ENCODE results near the gene DPEP2. TPM values are rescaled to one million over a fixed set of nuclear protein-coding genes. Genes with fewer than 3 reads are reported as not detected.

The DPEP2 gene
- total and polyA plus RNA-seq, 2 of the 13 experiments (the other 11 are each of a cell fraction or from before 2014, with no cell fraction given) = 0.18 TPM; not detected in 1

DNA sequence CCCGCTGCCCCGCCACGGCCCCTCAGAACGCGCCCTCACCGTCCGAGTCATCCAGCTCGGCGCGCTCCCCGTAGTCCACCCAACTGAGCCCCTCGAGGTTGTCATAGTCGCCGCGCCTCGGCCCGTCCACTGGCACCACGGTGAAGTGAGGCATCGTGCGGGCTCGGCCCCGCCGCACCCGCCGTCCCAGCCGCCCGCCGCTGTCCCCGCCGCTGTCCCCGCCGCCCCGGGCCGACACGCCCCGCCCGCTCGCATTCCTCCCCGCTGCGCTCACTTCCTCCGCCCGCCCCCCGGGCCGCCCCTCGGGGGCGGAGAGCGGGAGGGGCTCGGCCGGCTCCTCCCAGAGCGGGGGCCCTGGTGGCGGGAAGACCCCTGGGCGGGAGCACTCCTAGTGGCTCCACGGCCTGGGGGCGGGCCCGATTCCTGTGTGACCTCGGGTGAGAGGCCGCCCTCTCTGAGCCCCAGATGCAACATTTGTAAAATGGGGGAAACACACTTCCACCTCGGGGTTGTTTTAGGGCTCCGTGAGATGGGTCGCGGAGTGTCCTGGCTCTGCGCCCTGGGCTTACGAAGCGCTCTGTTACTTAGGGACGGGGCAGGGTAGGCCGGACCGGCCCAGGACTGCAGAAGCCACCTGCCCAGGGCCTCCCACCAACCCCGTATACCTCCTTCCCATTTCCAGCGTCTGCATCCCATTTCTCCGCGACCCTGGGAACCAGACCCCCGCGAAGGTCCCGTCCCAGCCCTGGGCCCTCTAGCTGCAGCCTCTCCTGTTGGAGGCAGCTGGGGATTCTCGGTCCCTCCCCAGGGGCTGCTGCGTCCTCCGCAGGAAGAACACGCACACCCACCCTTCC is 30.7 kb downstream of the DPEP2 start, which contains the start of gene SLC12A4 (continued):
- TF ChIP-seq HCFC1 (IDR thresholded peaks at IDR 0.05; ENCODE audit: low read depth, low read length) (peak; percentile 5; the same call in 1 of the 2 replicates), ZNF747 (CRISPR knock-in tag; IDR thresholded peaks at IDR 0.05; ENCODE audit: borderline replicate concordance) (peak; percentile 38; the same call in 1 of the 2 replicates), ZBTB42 (CRISPR knock-in tag; IDR thresholded peaks at IDR 0.05) (no peak), SP2 (CRISPR knock-in tag; IDR thresholded peaks at IDR 0.05) (no peak; the same call in none of the 2 replicates), ZNF704 (CRISPR knock-in tag; IDR thresholded peaks at IDR 0.05; ENCODE audit: borderline replicate concordance) (peak; percentile 75; the same call in 1 of the 2 replicates), ZNF335 (CRISPR knock-in tag; IDR thresholded peaks at IDR 0.05) (no peak), DMAP1 (CRISPR knock-in tag; IDR thresholded peaks at IDR 0.05) (0 out of 2 replicates have a peak, but pooled peaks have one; percentile 39), GATAD2A (CRISPR knock-in tag; IDR thresholded peaks at IDR 0.05) (peak; percentile 28; the same call in 1 of the 2 replicates), HDAC6 (IDR thresholded peaks at IDR 0.05; ENCODE audit: low read depth, low read length) (no peak), ONECUT2 (CRISPR knock-in tag; IDR thresholded peaks at IDR 0.05) (no peak), ZNF10 (CRISPR knock-in tag; IDR thresholded peaks at IDR 0.05; ENCODE audit: borderline replicate concordance, low read depth) (no peak), ZNF260 (CRISPR knock-in tag; IDR thresholded peaks at IDR 0.05; ENCODE audit: borderline replicate concordance, low read depth) (no peak), PHF5A (CRISPR knock-in tag; IDR thresholded peaks at IDR 0.05; ENCODE audit: low read depth, unreplicated experiment) (peak; percentile 69), ZSCAN21 (CRISPR knock-in tag; IDR thresholded peaks at IDR 0.05; ENCODE audit: borderline replicate concordance) (no peak), SPEN (CRISPR knock-in tag; IDR thresholded peaks at IDR 0.05; ENCODE audit: low read depth) (peak; percentile 71; the same call in 1 of the 2 replicates), ZNF616 (CRISPR knock-in tag; IDR thresholded peaks at IDR 0.05; ENCODE audit: low read depth) (no peak), MAF1 (CRISPR knock-in tag; IDR thresholded peaks at IDR 0.05; ENCODE audit: borderline replicate concordance) (no peak), PAX8 (CRISPR knock-in tag; IDR thresholded peaks at IDR 0.05; ENCODE audit: borderline replicate concordance) (peak; percentile 84; the same call in 1 of the 2 replicates), ADNP (CRISPR knock-in tag; IDR thresholded peaks at IDR 0.05) (peak; percentile 94), PITX1 (CRISPR knock-in tag; IDR thresholded peaks at IDR 0.05) (peak; percentile 65; the same call in 1 of the 2 replicates), SAP130 (CRISPR knock-in tag; IDR thresholded peaks at IDR 0.05; ENCODE audit: low read depth) (peak; percentile 86)
- TF ChIP-seq, protein P1, sequence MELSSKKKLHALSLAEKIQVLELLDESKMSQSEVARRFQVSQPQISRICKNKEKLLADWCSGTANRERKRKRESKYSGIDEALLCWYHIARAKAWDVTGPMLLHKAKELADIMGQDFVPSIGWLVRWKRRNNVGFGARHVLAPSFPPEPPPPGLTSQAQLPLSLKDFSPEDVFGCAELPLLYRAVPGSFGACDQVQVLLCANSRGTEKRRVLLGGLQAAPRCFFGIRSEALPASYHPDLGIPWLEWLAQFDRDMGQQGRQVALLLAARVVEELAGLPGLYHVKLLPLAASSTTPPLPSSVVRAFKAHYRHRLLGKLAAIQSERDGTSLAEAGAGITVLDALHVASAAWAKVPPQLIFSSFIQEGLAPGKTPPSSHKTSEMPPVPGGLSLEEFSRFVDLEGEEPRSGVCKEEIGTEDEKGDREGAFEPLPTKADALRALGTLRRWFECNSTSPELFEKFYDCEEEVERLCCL (CRISPR knock-in tag; IDR thresholded peaks at IDR 0.05; ENCODE audit: borderline replicate concordance) = no peak
- TF ChIP-seq, protein P2, sequence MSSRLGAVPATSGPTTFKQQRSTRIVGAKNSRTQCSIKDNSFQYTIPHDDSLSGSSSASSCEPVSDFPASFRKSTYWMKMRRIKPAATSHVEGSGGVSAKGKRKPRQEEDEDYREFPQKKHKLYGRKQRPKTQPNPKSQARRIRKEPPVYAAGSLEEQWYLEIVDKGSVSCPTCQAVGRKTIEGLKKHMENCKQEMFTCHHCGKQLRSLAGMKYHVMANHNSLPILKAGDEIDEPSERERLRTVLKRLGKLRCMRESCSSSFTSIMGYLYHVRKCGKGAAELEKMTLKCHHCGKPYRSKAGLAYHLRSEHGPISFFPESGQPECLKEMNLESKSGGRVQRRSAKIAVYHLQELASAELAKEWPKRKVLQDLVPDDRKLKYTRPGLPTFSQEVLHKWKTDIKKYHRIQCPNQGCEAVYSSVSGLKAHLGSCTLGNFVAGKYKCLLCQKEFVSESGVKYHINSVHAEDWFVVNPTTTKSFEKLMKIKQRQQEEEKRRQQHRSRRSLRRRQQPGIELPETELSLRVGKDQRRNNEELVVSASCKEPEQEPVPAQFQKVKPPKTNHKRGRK (CRISPR knock-in tag; IDR thresholded peaks at IDR 0.05) = no peak
- TF ChIP-seq, protein P3, sequence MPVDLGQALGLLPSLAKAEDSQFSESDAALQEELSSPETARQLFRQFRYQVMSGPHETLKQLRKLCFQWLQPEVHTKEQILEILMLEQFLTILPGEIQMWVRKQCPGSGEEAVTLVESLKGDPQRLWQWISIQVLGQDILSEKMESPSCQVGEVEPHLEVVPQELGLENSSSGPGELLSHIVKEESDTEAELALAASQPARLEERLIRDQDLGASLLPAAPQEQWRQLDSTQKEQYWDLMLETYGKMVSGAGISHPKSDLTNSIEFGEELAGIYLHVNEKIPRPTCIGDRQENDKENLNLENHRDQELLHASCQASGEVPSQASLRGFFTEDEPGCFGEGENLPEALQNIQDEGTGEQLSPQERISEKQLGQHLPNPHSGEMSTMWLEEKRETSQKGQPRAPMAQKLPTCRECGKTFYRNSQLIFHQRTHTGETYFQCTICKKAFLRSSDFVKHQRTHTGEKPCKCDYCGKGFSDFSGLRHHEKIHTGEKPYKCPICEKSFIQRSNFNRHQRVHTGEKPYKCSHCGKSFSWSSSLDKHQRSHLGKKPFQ (CRISPR knock-in tag; IDR thresholded peaks at IDR 0.05; ENCODE audit: insufficient replicate concordance) = peak; percentile 86

Measured in HepG2 (cell line).